IPS-18c (cell line): ENCODE results near the gene ELP4.
A peak's percentile ranks its signal among the peaks of the same experiment; 100 is the strongest.
"Not testable (repeated sequence)": the region's sequence is repeated elsewhere in the genome, so short reads cannot be mapped to it uniquely, and the experiment has no call there.

ENCODE experiments used
- H3K4me3 ChIP-seq: 2 replicates; pipeline ENCODE4 v1.7.0; 2013; ENCODE audit warnings: low read depth, mild to moderate bottlenecking, low read length, moderate library complexity; ENCODE audit not compliant: insufficient read depth
- H3K9me3 ChIP-seq: one replicate; pipeline ENCODE4 v1.6.1; 2013; ENCODE audit warnings: mild to moderate bottlenecking, low read length, moderate library complexity; ENCODE audit not compliant: control insufficient read depth, insufficient read depth

ELP4 gene, protein sequence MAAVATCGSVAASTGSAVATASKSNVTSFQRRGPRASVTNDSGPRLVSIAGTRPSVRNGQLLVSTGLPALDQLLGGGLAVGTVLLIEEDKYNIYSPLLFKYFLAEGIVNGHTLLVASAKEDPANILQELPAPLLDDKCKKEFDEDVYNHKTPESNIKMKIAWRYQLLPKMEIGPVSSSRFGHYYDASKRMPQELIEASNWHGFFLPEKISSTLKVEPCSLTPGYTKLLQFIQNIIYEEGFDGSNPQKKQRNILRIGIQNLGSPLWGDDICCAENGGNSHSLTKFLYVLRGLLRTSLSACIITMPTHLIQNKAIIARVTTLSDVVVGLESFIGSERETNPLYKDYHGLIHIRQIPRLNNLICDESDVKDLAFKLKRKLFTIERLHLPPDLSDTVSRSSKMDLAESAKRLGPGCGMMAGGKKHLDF

DNA sequence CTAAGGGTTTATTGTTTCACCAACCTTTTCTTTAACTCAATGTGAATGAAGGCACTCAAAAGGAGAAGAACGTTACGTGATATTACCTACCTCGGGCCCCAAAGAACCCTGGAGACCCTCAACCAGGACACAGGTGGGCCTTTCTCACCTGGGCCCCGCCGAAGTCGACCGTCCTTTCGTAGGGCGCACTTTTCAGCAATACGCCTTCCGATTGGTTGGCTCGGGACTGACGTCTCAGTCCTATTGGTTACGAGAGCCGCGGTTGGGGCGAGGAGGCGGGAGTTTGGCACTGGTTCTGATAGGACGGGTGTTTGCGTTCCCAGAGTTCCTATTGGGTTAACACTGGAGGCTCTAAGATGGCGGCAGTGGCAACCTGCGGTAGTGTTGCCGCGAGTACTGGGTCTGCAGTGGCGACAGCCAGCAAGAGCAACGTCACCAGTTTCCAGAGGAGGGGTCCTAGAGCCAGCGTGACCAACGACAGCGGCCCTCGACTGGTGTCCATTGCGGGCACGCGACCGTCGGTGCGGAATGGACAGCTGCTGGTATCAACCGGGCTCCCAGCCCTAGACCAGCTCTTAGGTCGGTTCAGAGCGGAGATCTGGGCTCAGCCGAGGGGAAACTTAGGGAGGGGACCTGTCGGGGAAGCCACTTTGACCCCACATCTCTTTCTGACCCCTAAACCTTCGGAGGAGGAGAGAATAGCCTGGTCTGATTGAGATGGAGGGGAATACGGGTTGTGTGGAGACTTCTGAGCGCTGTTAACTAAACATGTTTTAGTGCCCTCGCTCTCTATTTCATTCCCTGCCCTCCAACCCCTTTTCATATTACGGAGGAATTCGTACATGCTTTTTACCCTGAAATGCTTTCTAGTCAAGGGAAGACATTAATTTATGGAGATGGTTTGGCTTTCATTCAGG, at the start of gene ELP4, which contains the start of gene IMMP1L:
Gene ELP4, plus strand, starts transcription at position 339 of the 917 bp plus-strand sequence. Its CDS starts 18 bp downstream, at position 357.
Gene IMMP1L, minus strand, starts transcription at position 194 of the 917 bp plus-strand sequence. CDS start 46,346 bp downstream, outside the sequence.
- Histone ChIP-seq H3K9me3 (no peaks in the 10 kb centered on the region), H3K4me3 (peak within 1 kb of the TSS; percentile 64)

DNA sequence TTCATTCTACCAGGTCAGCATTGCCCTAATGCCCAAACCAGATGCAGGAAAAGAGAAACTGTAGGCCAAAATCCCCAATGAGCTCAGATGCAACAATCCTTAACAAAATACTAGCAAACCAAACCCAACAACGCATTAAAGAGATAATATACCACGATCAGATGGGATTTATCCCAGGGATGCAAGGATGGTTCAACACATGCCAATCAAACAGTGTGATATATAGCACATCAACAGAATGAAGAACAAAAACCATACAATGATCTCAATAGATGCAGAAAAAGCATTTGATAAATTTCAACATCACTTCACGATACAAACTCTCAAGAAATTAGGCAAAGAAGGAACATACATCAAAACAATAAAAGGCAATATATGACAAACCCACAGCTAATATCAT, 45.1 kb upstream of the ELP4 start:
- H3K9me3 ChIP-seq, result no peaks in the 10 kb centered on the region
- H3K4me3 ChIP-seq, result no peak overlapping the region

DNA sequence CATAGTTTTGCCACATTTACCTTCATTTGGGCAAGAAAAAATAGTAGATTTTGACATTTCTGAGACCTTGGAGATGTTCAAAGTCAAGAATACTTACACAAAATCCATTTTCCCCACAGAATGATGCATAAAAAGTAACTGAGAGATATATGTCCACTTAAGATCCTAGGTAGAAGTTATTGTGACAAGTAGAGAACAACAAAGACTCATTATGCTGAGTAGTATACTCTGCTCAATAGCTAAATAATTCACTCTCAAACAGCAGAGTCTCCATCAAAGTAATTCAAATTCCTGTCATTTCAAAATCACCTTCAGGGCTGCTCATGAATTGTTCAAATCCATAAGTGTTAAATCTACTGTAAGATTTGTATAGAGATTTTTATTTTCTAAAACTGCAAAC, 35.5 kb upstream of the ELP4 start:
- no peaks in the 10 kb centered on the region for H3K9me3 ChIP-seq
- H3K4me3 ChIP-seq, result no peak overlapping the region

DNA sequence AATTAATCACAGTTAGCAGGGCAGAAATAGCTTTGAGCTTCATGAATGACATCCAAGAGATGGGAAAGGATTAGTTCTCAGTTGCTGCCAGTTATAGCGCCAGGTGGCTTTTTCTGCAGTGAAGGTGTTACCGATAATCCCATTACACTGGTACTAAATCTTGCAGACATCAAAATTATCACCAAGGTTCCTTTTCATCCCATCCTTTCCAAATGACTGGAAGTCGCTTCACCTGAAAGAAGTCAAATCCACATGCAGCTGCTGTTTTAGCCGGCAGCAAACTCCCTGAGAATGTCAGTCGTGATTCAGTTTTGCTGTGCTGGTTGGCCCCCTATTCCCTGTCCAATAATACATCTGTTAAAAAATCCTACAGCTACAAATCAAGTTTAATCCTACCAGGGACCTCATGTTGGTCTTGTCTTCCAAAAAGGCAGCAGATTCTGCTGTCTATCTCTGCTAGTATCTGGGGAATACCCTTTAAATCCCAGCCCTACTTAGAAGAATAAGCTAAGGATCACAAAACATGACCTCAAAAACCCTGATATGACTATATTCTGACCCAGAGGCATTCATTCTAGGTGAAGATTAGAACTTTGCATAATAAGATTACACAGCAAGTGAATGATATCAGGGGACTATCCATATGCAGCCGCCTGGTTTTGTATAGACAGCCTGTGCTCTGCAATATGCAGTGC, 31.9 kb upstream of the ELP4 start:
- H3K4me3 ChIP-seq, result no peak overlapping the region
- H3K9me3 ChIP-seq, result no peaks in the 10 kb centered on the region

DNA sequence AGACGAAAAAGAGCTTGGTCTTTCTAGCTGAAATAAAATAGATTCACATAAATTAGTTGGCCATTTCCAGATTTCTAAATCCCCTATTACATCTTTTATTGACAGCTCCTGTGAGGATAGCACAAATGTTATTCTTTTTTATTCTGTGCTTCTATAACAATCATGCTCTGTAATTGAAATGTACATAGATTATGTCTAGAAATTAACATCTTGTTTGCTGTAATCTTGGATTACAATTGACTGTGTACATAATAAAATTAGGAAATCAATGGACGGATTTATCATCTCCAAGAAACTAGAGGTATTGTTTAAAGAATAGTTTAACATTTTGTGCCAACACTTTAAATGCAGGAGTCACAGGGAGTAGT, 31.4 kb upstream of the ELP4 start:
- H3K4me3 ChIP-seq, result no peak overlapping the region
- H3K9me3 ChIP-seq, result no peaks in the 10 kb centered on the region

DNA sequence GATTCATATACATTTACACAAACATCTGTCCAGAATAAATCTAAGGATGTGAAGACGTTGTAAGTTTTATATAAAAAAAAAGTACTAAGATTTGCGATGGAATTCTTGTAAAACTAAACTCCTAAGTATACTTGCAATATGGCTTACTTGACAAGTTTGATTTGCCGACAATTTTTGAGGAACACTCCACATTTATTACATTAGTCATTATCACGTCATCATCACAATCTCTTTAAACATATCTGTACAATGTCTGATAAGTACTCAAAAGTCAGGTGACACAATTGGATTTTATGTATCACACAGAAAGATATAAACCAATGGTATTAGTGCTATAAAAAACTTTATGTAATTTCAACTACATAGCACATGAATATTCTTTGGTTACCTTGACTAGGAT, 30.5 kb upstream of the ELP4 start:
- Histone ChIP-seq H3K4me3 (no peak overlapping the region), H3K9me3 (no peaks in the 10 kb centered on the region)

DNA sequence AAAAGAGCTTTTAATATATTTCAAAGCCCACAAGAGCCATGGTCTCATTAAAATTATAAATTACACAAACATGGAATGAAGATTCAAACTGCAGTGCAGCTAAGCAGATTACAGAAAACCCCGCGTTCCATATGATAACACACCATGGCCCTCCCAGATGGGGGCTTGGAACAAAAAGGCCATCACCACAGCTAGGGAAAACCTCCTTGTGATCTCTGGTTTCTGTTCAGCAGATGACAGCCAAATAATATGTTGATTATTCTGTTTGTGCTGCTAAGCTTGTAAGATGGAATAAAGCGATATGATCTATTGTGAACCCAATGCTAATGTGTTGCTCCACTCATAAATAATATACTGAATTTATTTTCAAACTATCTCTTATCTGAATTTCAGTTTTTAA, 28.6 kb upstream of the ELP4 start:
- Histone ChIP-seq H3K9me3 (no peaks in the 10 kb centered on the region), H3K4me3 (no peak overlapping the region)

DNA sequence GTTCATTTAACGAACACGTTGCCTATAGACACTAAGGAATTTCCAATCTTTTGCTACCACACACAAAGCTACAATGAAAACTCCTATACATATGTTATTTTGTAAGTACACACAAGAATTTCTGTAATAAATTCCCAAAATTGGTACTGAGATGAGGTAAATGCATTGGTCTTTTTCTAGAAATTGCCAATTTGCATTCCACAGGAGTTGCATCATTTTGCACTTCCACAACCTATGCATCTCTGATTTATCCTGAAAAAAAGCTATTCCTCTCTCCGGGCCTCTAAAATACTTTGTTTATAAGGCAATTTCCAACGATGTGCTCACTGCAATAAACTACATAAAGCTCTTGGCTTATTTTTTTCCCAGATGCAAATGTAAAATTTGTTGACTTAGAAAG, 25.1 kb upstream of the ELP4 start:
- Histone ChIP-seq H3K4me3 (no peak overlapping the region), H3K9me3 (no peaks in the 10 kb centered on the region)

DNA sequence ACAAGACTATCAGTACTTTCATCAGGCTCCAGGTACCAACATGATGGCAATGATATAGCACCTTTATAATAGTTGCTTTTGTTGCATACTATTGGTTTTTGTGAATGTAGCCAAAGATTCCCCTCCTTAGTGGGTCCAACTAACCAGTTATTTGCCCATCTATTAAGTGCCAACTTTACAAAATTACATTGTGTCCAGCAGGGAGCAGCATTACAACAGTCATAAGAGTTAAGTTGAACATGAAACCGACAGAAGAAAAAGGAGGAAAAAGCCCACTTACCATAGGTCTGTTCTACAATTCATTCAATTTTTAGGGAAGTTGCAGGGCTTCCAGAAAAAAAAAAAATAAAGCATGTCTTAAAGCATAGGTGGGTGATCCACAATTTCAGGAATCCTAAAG, 21.7 kb upstream of the ELP4 start:
- Histone ChIP-seq H3K4me3 (no peak overlapping the region), H3K9me3 (no peaks in the 10 kb centered on the region)

DNA sequence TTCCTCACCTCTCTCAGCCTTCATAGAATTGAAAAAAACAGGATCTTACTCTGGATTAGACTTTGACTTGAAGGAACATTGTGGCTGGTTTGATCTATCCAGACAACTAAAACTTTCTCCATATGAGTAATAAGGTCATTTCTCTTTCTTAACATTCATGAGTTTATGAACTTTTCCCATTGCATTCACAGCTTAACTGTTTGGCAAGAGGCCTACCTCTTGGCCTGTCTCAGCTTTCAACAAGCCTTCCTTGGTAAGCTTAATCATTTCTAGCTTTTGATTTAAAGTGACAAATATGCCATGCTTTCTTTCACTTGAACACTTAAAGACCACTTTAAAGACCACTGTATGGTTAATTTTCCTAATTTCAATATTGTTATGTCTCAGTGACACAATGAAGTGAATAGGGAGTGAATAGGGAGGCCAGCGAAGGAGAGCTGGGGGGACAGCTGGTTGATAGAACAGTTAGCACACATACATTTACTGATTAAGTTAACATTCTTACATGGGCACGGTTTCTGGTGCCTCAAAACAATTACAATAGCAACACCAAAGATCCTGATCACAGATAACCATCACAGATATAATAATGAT, 17.1 kb upstream of the ELP4 start:
- Histone ChIP-seq H3K9me3 (no peaks in the 10 kb centered on the region), H3K4me3 (no peak overlapping the region)

DNA sequence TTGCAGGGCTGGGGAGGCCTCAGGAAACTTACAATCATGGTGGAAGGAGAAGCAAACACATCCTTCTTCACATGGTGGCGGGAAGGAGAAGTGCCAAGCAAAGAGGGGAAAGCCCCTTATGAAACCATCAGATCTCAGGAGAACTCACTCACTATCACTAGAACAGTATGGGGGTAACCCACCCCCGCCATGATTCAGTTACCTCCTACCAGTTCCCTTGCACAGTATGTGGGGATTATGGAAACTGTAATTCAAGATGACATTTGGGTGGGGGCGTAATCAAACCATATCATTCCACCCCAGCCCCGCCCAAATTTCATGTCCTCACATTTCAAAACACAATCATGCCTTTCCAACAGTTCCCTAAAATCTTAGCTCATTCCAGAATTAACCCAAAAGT, 16.3 kb upstream of the ELP4 start:
- Histone ChIP-seq H3K4me3 (no peak overlapping the region), H3K9me3 (no peaks in the 10 kb centered on the region)

DNA sequence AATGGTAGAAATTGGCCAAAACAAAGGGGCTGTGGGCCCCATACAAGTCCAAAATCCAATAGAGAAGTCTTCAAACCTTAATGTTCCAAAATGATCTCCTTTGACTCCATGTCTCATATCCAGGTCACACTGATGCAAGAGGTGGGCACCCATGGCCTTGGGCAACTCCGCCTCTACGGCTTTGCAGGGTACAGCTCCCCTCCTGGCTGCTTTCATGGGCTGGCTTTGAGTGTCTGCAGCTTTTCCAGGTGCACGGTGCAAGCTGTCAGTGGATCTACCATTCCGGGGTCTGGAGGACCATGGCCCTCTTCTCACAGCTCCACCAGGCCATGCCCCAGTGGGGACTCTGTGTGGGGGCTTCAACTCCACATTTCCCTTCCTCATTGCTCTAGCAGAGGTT, 15.8 kb upstream of the ELP4 start:
- not testable (repeated sequence) for H3K4me3 ChIP-seq, H3K9me3 ChIP-seq

DNA sequence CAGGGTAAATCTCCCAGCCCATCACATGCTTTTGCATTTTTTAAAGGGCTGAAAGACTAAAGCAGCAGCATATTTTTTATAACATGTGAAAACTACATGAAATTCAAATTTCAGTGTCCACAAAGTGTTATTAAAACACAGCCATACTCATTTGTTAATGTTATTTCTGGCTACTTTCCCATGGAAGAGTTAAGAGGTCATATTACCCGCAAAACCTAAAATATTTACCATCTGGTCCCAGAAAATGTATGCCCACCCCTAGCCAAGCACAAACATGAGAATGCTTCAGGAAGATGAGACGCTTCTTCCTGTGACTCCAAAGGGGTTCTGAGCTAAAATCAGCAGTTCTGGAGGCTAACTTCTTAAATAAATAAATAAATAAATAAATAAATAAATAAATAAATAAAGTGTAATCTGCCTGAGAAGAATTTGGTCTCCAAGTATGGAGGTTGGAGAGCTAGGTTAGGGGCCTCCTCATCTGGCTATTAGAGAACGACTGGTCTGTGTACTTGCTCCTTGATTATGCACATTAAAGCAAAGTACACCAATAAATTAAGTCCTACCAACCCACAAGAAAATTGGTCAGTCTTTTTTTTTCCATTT, 9.9 kb upstream of the ELP4 start:
- no peak overlapping the region for H3K4me3 ChIP-seq
- H3K9me3 ChIP-seq, result no peaks in the 10 kb centered on the region

DNA sequence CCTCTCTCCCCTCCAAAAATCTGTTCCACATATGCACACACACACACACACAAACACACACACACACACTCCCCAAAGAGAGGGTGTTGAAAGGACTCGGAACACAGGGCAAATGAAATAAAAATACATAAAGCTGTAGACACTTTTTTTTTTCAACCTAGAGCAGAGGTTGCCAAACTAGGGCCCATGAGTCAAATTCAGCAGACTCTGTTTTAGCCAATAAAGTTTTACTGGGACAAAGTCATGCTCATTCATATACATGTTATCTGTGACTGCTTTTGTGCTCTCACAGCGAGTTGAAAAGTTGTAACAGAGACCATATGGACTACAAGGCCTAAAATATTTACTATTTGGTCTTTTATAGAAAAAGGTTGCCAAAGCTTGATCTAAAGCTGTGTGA, 9.0 kb upstream of the ELP4 start:
- Histone ChIP-seq H3K4me3 (no peak overlapping the region), H3K9me3 (no peaks in the 10 kb centered on the region)

DNA sequence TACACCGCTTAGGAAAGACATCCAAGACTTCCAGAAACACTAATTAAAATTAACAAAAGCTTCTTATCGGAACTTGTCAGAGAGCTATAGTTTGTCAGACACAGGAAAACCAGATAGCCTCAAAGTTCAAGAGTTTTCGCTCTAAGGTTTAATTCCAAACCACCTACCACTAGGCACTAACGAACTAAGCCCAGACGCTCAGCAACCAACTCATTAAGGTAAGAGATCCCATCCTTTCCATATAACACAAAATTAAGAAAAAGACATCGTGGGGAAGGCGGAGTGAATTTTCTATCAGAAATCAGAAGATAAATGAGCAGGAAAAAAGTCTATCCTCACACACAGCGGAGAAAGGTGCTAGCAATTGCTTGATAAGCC, 527 bp upstream of the ELP4 start:
- Histone ChIP-seq H3K9me3 (no peaks in the 10 kb centered on the region), H3K4me3 (peak overlapping the region; percentile 64)

DNA sequence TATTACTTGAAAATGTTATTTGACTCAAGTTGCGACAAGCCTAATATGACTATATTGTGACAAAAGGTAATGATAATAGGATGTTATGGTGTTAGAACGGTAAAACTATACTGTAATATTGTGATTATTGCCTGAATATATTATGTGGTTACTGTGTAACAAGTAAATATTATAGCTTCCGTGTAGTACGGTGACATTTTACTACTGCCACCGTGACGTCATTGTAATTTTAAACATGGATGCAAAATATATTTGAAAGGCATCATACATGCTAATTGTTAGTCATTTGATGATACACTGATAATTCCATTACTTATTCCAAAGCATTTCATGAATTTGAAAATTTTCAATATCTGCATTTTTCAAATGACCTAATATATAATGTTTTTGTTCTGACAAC, 2.5 kb downstream of the ELP4 start:
- H3K4me3 ChIP-seq, result no peak overlapping the region
- no peaks in the 10 kb centered on the region for H3K9me3 ChIP-seq
